Measurements from ENCODE around the gene GJB5.

Gene GJB5

GRCh38 chr1:34794790-34795180 is 39.9 kb downstream of the GJB5 start:
- DNase-seq (ENCODE audit: low read depth in 2 of 2) = no peak

- DNase-seq (ENCODE audit: low read depth in 2 of 2) = no peak
These were observed 41.1 kb downstream of the GJB5 start for GRCh38 chr1:34795916-34796315.

GRCh38 chr1:34796990-34797389 is 42.1 kb downstream of the GJB5 start:
- no peak for DNase-seq (ENCODE audit: low read depth in 2 of 2)

GRCh38 chr1:34800214-34800613 is 45.4 kb downstream of the GJB5 start:
- no peak for DNase-seq (ENCODE audit: low read depth in 2 of 2)

- DNase-seq (ENCODE audit: low read depth in 2 of 2) = no peak
These were observed 48.9 kb downstream of the GJB5 start for GRCh38 chr1:34803770-34804169.

- no peak for DNase-seq (ENCODE audit: low read depth in 2 of 2)
These were observed 51.5 kb downstream of the GJB5 start for GRCh38 chr1:34806396-34806795.

Data from activated CD8-positive, alpha-beta memory T cell treated with anti-CD3 and anti-CD28 coated beads for 4 hours (primary cell).